ENCODE data around the gene ADD3. TPM values are rescaled to one million over a fixed set of nuclear protein-coding genes. Genes with fewer than 3 reads are reported as not detected.
A peak's percentile ranks its signal among the peaks of the same experiment; 100 is the strongest.

The ADD3 gene
- total and polyA plus RNA-seq, 11 donors: 28.8 to 659 (median 97.1) TPM

GRCh38 chr10:109998513-109998912, 9.3 kb upstream of the ADD3 start:
- DNase-seq (no peak), ATAC-seq (no peak)
- H3K27me3 ChIP-seq: no peaks in the 10 kb centered on the region
- no peaks in the 10 kb centered on the region for H3K9me3 ChIP-seq
- no peak for TF ChIP-seq POLR2A (IDR thresholded peaks at IDR 0.05)
- no peak overlapping the region for H3K27ac ChIP-seq
- H3K36me3 ChIP-seq: no peaks in the 10 kb centered on the region
- peaks cover 0 to 20% (median 10%) of the 10 kb centered on the region in 12 donors for H3K4me1 ChIP-seq
- WGBS, 4 donors: 55 to 76% (median 69%) methylated on average over 1 of the region's 1 CpG
- H3K4me3 ChIP-seq: no peak overlapping the region
- intact Hi-C loops (cut with DNase I): no loop called here

GRCh38 chr10:110002801-110003523, 4.8 kb upstream of the ADD3 start:
- WGBS, 4 donors: 50 to 69% (median 67%) methylated on average over 2 of the region's 2 CpGs
- peaks cover 0 to 31% (median 7%) of the 10 kb centered on the region in 12 donors for H3K4me1 ChIP-seq
- TF ChIP-seq, protein P1, sequence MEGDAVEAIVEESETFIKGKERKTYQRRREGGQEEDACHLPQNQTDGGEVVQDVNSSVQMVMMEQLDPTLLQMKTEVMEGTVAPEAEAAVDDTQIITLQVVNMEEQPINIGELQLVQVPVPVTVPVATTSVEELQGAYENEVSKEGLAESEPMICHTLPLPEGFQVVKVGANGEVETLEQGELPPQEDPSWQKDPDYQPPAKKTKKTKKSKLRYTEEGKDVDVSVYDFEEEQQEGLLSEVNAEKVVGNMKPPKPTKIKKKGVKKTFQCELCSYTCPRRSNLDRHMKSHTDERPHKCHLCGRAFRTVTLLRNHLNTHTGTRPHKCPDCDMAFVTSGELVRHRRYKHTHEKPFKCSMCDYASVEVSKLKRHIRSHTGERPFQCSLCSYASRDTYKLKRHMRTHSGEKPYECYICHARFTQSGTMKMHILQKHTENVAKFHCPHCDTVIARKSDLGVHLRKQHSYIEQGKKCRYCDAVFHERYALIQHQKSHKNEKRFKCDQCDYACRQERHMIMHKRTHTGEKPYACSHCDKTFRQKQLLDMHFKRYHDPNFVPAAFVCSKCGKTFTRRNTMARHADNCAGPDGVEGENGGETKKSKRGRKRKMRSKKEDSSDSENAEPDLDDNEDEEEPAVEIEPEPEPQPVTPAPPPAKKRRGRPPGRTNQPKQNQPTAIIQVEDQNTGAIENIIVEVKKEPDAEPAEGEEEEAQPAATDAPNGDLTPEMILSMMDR (IDR thresholded peaks at IDR 0.05): no peak
- no peak for TF ChIP-seq POLR2A (IDR thresholded peaks at IDR 0.05)
- intact Hi-C loops (cut with DNase I): loop anchor here in 4 of 10 donors (10.0 kb wide), 5 partner anchors 78 to 272 kb away; partner anchors contain the start of gene XPNPEP1 (in 1 of the 4)
- H3K9me3 ChIP-seq: no peaks in the 10 kb centered on the region
- DNase-seq (no peak), ATAC-seq (no peak)
- no peaks in the 10 kb centered on the region for H3K36me3 ChIP-seq
- no peaks in the 10 kb centered on the region for H3K27me3 ChIP-seq
- no peak overlapping the region for H3K4me3 ChIP-seq
- H3K27ac ChIP-seq: peak overlapping the region in 2 of 12 donors; percentile 25 to 29

- no peak for ATAC-seq
- DNase-seq: no peak
- Histone ChIP-seq H3K9me3 (no peaks in the 10 kb centered on the region), H3K27me3 (no peaks in the 10 kb centered on the region), H3K27ac (peak overlapping the region in 5 of 12 donors; percentile 14 to 42 (median 25)), H3K4me1 (peaks cover 0 to 31% (median 7%) of the 10 kb centered on the region in 12 donors), H3K4me3 (no peak overlapping the region), H3K36me3 (no peaks in the 10 kb centered on the region)
- no peak for TF ChIP-seq POLR2A (IDR thresholded peaks at IDR 0.05)
- TF ChIP-seq, protein P1 (IDR thresholded peaks at IDR 0.05): no peak
- intact Hi-C loops (cut with DNase I): loop anchor here in 4 of 10 donors (10.0 kb wide), 5 partner anchors 79 to 271 kb away; partner anchors contain the start of gene XPNPEP1 (in 1 of the 4)
- WGBS, 4 donors: 41 to 44% (median 44%) methylated on average over 4 of the region's 4 CpGs
These were observed 4.3 kb upstream of the ADD3 start for GRCh38 chr10:110003524-110003885.

GRCh38 chr10:110005719-110006118, 2.1 kb upstream of the ADD3 start:
- Histone ChIP-seq H3K4me1 (peaks cover 0 to 50% (median 24%) of the 10 kb centered on the region in 12 donors), H3K9me3 (no peaks in the 10 kb centered on the region), H3K27me3 (no peaks in the 10 kb centered on the region), H3K36me3 (no peaks in the 10 kb centered on the region), H3K4me3 (peak overlapping the region; percentile 12 to 98 (median 94)), H3K27ac (peak overlapping the region in 11 of 12 donors; percentile 93 to 99 (median 97))
- intact Hi-C loops (cut with DNase I): loop anchor here in 8 of 10 donors (1.0 to 10.0 kb wide), 15 partner anchors 38 to 269 kb away; partner anchors contain the start of gene XPNPEP1 (in 3 of the 8)
- DNase-seq (peak in 4 of 5 donors; percentile 31 to 67 (median 46)), ATAC-seq (peak in 1 of 4 donors; percentile 1)
- TF ChIP-seq POLR2A (IDR thresholded peaks at IDR 0.05): no peak
- TF ChIP-seq, protein P1 (IDR thresholded peaks at IDR 0.05): no peak
- 7 to 20% (median 13%) methylated on average over 7 to 8 of the region's 8 CpGs for WGBS, 4 donors

Data from heart left ventricle (tissue), 16 donors.